AG08395 (cell line): Measurements from ENCODE around the gene SHMT1.

Source experiments
- DNase-seq: peaks from one replicate; pipeline ENCODE4 v3.0.0; 2012; ENCODE audit warnings: mixed read lengths, low spot score

SHMT1 gene

GRCh38 chr17:18281788-18282187 is 81.6 kb downstream of the SHMT1 start:
- DNase-seq = no peak

DNA sequence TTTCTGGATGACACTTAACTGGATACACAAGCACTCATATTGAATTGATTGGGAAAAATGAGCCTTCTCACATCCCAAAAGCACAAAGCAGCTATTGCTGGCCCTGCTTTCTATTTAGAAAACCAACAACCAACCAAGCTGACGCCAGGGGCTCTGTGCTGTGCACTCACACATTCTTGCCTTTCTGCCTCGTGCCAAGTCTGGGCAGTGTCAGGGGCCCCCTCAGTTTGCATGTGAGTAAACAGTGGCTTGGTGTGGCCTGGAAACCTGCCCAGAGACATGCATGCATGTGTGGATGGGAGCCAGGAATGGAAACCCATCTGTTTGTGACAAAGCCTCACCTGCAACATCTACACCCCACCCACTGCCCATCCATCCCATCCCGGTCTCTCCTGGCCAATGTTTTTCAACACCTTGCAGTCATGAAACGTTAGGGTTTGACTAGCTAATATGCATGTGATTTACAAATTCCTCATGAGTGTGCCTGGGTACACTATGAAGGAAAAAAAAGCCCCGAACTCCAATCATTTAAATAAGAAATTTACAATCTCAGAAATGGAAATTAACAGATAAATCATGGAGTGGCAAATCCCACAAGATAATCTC is 82.5 kb downstream of the SHMT1 start:
- DNase-seq = no peak

DNA sequence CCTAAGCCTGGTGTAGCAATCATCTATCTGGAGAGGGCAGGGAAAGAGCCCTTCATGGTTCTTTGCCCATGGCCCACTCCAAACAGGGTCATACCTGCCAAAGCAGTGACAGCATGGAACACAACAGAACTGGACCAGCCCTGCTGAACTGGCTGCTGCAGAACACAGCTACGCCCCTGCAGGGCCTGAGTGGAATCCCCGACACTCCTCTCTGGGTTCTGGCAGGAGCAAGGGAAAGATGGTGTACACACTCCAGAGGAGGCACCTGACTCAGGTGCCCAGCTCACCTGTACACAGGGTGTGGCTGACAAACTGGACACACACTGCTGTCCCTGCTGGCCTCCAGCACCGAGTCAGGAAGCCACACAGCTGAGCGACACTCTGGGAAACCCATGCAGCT is 83.1 kb downstream of the SHMT1 start:
- no peak for DNase-seq

DNA sequence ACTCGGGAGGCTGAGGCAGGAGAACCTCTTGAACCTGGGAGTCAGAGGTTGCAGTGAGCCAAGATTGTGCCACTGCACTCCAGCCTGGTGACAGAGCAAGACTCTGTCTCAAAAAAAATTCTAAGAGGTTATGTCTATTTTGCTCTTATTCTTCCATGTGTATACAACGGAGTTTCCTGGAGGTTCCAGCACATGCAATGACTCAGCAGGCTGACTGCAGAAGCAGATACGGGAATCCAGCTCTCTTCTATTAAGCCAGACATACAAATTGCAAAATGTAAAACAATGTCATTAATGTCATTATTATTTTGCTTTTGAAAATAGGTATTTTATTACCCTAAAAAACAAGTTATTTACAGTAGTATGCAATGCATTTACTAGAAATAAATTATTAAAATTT is 84.5 kb downstream of the SHMT1 start:
- no peak for DNase-seq
